Right lobe of liver (tissue), 6 donors: ENCODE measurements around the gene TNS3. TPM values are rescaled to one million over a fixed set of nuclear protein-coding genes. Genes with fewer than 3 reads are reported as not detected.

Experiments used
- ATAC-seq, 4 donors: fragments of 200-7000 bp; cut with Tn5 transposase; one replicate each; pipeline ENCODE4 v1.9.1; 2020; ENCODE audit warnings: mild to moderate bottlenecking in 4 of 4, moderate library complexity in 4 of 4
- DNase-seq, 3 donors: peaks; one replicate each; pipeline ENCODE4 v3.0.0-alpha.2; 2020
- H3K27ac ChIP-seq, 3 donors: fragments of 200-600 bp; one replicate each; pipeline ENCODE4 v1.8.0; 2022
- H3K27me3 ChIP-seq, 2 donors: fragments of 200-600 bp; one replicate each; pipeline ENCODE4 v1.8.0; 2022
- H3K36me3 ChIP-seq, 4 donors: fragments of 200-600 bp; sonication (generic) in 1 of 4; one replicate each; pipeline versions ENCODE4 v1.5.1 to v1.8.0; 2017 to 2022; ENCODE audit warnings: control low read depth in 1 of 4
- H3K4me1 ChIP-seq, 4 donors: fragments of 200-600 bp; sonication (generic) in 1 of 4; one replicate each; pipeline versions ENCODE4 v1.5.1 to v1.8.0; 2017 to 2022; ENCODE audit warnings: control low read depth in 1 of 4
- H3K4me3 ChIP-seq, 3 donors: fragments of 200-600 bp; one replicate each; pipeline ENCODE4 v1.8.0; 2022
- H3K9me3 ChIP-seq, 4 donors: fragments of 200-600 bp; sonication (generic) in 1 of 4; one replicate each; pipeline versions ENCODE4 v1.5.1 to v1.8.0; 2017 to 2022; ENCODE audit warnings: control low read depth in 1 of 4
- CTCF ChIP-seq, 4 donors: fragments of 200-600 bp in 3 of 4; fragments of 450-650 bp in 1 of 4; IDR thresholded peaks; one replicate each; pipeline versions ENCODE4 v1.5.1 to v1.8.0; 2016 to 2022; ENCODE audit warnings: antibody characterized with exemption in 4 of 4, mild to moderate bottlenecking in 2 of 4
- POLR2A ChIP-seq: fragments of 450-650 bp; IDR thresholded peaks from one replicate; pipeline ENCODE4 v1.6.1; 2017; ENCODE audit warnings: antibody characterized with exemption, mild to moderate bottlenecking
- WGBS: methylation state at CpG from one replicate; pipeline ENCODE4 v1.1.6; 2018; ENCODE audit warnings: low coverage, low lambda C conversion rate; ENCODE audit not compliant: insufficient coverage; ENCODE audit errors: missing lambda C conversion rate; 5-methylcytosine and 5-hydroxymethylcytosine counted together
- intact Hi-C, 2 donors: fragments of 100-400 bp; cut with DNase I; formaldehyde crosslinking; loops; one replicate each; pipeline versions ENCODE4 v1.11.2 to v1.14.1; 2022
- total RNA-seq, 6 experiments: library from RNA; depleted of rRNA in 2 of 6; stranded (reverse); fragments of >200 nt in 2 of 6; fragmentation: NEBNext Ultra II Directional in 3 of 6; extraction: Animal tissue kit (Norgen Biotek cat#: 25700) in 3 of 6; gene quantifications; one replicate each; pipeline versions ENCODE4 v1.1.0 to v1.2.4, GENCODE V29; 2016 to 2023
- donor health status: DM: no; HTN: yes; CAD: no.
- donor health status: DM: no; HTN: no; CAD: no.
- donor health status: DM: no; HTN: no; CAD: no.
- donor health status: DM: no; HTN: yes; CAD: no.
- donor health status: DM: no; HTN: yes; CAD: no.

Gene TNS3
- total RNA-seq, 6 experiments from 2014 or later: 51.2 to 95.0 (median 58.4) TPM

- peak in 3 of 4 donors; percentile 17 to 71 (median 21) for ATAC-seq
- intact Hi-C loops: no loop called here
- WGBS: 64% methylated on average over 3 of the region's 3 CpGs
Observed at GRCh38 chr7:47239931-47240421, 341.9 kb downstream of the TNS3 start.

DNA sequence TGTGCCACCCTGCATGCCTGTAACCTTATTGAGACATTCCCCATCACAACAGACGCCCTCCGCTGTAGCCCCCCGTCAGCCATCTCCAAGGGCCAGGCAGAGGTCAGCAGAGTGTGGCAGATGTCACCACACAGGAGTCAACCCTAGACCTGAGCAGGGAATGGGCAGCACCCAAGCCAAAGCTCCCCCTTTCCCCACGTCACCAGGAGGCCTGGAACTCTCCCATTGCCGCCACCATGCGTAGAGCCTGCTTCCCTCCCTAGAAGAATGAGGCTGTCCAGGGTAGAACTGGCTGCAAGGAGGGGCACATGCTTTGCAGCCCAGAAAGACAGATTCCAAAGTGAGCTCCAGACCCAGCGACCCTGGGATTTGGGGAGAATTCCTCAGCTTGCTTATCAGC lies 342.9 kb downstream of the TNS3 start:
- intact Hi-C loops: no loop called here
- no peaks in the 10 kb centered on the region for H3K36me3 ChIP-seq
- no peaks in the 10 kb centered on the region for H3K27me3 ChIP-seq
- TF ChIP-seq CTCF (IDR thresholded peaks at IDR 0.05) (no peak), POLR2A (no peak)
- H3K4me1 ChIP-seq: no peaks in the 10 kb centered on the region
- no CpG with 5 or more reads among the region's 7 CpGs for WGBS
- ATAC-seq (no peak), DNase-seq (no peak)
- H3K4me3 ChIP-seq: no peak overlapping the region
- H3K27ac ChIP-seq: no peak overlapping the region
- H3K9me3 ChIP-seq: no peaks in the 10 kb centered on the region

More at GRCh38 chr7:47239931-47240421, 341.9 kb downstream of the TNS3 start:
- no peaks in the 10 kb centered on the region for H3K27me3 ChIP-seq
- TF ChIP-seq CTCF (IDR thresholded peaks at IDR 0.05) (no peak), POLR2A (no peak)
- H3K9me3 ChIP-seq: no peaks in the 10 kb centered on the region
- no peaks in the 10 kb centered on the region for H3K36me3 ChIP-seq
- H3K4me3 ChIP-seq: no peak overlapping the region
- H3K4me1 ChIP-seq: no peaks in the 10 kb centered on the region
- H3K27ac ChIP-seq: no peak overlapping the region
- no peak for DNase-seq

- H3K27me3 ChIP-seq: no peaks in the 10 kb centered on the region
- DNase-seq (no peak), ATAC-seq (no peak)
- no peak overlapping the region for H3K27ac ChIP-seq
- intact Hi-C loops: no loop called here
- H3K36me3 ChIP-seq: no peaks in the 10 kb centered on the region
- WGBS: 65% methylated on average over 3 of the region's 3 CpGs
- H3K4me1 ChIP-seq: no peaks in the 10 kb centered on the region
- TF ChIP-seq CTCF (IDR thresholded peaks at IDR 0.05): no peak
- TF ChIP-seq POLR2A: no peak
- no peak overlapping the region for H3K4me3 ChIP-seq
- no peaks in the 10 kb centered on the region for H3K9me3 ChIP-seq
Observed at GRCh38 chr7:47236480-47237129, 345.3 kb downstream of the TNS3 start.

GRCh38 chr7:47233996-47234395 lies 347.9 kb downstream of the TNS3 start:
- Histone ChIP-seq H3K36me3 (no peaks in the 10 kb centered on the region), H3K9me3 (no peaks in the 10 kb centered on the region), H3K4me1 (no peaks in the 10 kb centered on the region), H3K4me3 (no peak overlapping the region), H3K27ac (no peak overlapping the region), H3K27me3 (no peaks in the 10 kb centered on the region)
- TF ChIP-seq CTCF (IDR thresholded peaks at IDR 0.05): no peak
- no peak for TF ChIP-seq POLR2A
- WGBS: 57% methylated on average over 1 of the region's 1 CpG
- ATAC-seq (no peak), DNase-seq (no peak)
- intact Hi-C loops: no loop called here
